Endothelial cell of umbilical vein (primary cell): ENCODE data around the gene KRT86. TPM values are rescaled to one million over a fixed set of nuclear protein-coding genes. Genes with fewer than 3 reads are reported as not detected.
"Not testable (repeated sequence)": the region's sequence is repeated elsewhere in the genome, so short reads cannot be mapped to it uniquely, and the experiment has no call there.

ENCODE experiments used
- BruUV-seq: library from RNA; stranded (reverse); fragments of 400-500 nt; replicated peaks from 2 replicates; lab custom pipeline; 2021; lab: Mats Ljungman, UMichigan
- CTCF ChIA-PET: fragments of 300-600, 350-600 bp; sonication (Branson Sonifier 250); formaldehyde crosslinking; loops from one replicate; lab custom pipeline; 2021; ENCODE audit warnings: antibody characterized with exemption, inconsistent platforms; lab: Charles Lee
- POLR2A ChIA-PET: fragments of 300-600, 350-600 bp; sonication (Branson Sonifier 250); formaldehyde crosslinking; loops from one replicate; lab custom pipeline; 2021; ENCODE audit warnings: antibody characterized with exemption, inconsistent platforms; lab: Charles Lee
- DNase-seq: peaks from one replicate; pipeline ENCODE4 v3.0.0-alpha.2; 2011; ENCODE audit warnings: low read depth, low spot score
- FAIRE-seq: peaks from 2 replicates; lab custom pipeline; 2011; peaks lifted over from hg19 to GRCh38; lab: Jason Lieb, UNC
- H2AFZ ChIP-seq: 2 replicates; pipeline ENCODE4 v1.6.0; 2012; ENCODE audit warnings: low read depth, low read length, control low read depth, inconsistent platforms
- H3K27ac ChIP-seq: 2 replicates; pipeline ENCODE4 v1.5.1; 2011; ENCODE audit warnings: low read depth, mild to moderate bottlenecking, control low read depth, low read length, moderate library complexity; ENCODE audit not compliant: insufficient read depth
- H3K27me3 ChIP-seq, 2 experiments: 2 replicates each; pipeline versions ENCODE4 v1.6.0 to v1.6.1; 2011; ENCODE audit warnings: low read length in 2 of 2, mixed read lengths in 1 of 2; ENCODE audit not compliant: control insufficient read depth in 2 of 2, insufficient read depth in 2 of 2
- H3K36me3 ChIP-seq, 2 experiments: 2 replicates in 1 of 2; 3 replicates in 1 of 2; pipeline ENCODE4 v1.5.1; 2011; ENCODE audit warnings: low read length in 2 of 2, mild to moderate bottlenecking in 1 of 2, moderate library complexity in 1 of 2; ENCODE audit not compliant: control insufficient read depth in 2 of 2, insufficient read depth in 2 of 2; ENCODE audit errors: extremely low read depth in 1 of 2
- H3K4me1 ChIP-seq: 3 replicates; pipeline ENCODE4 v1.5.1; 2011; ENCODE audit warnings: mild to moderate bottlenecking, low read length; ENCODE audit not compliant: control insufficient read depth, insufficient read depth; ENCODE audit errors: extremely low read depth
- H3K4me2 ChIP-seq: 2 replicates; pipeline ENCODE4 v1.6.1; 2011; ENCODE audit warnings: low read length, control low read depth, mixed read lengths; ENCODE audit not compliant: insufficient read depth
- H3K4me3 ChIP-seq, 3 experiments: fragments of 200-600 bp in 1 of 3; sonication (generic), shearing (Covaris generic) in 1 of 3; replicated peaks in 1 of 3; 2 replicates each; pipeline ENCODE4 v1.5.1; 2011 to 2016; ENCODE audit warnings: control low read depth in 3 of 3, low read length in 3 of 3, mild to moderate bottlenecking in 2 of 3, inconsistent platforms in 1 of 3, low read depth in 1 of 3, moderate library complexity in 1 of 3; ENCODE audit not compliant: insufficient read depth in 1 of 3
- H3K79me2 ChIP-seq: 2 replicates; pipeline ENCODE4 v1.6.0; 2012; ENCODE audit warnings: low read length, inconsistent platforms; ENCODE audit not compliant: control insufficient read depth, insufficient read depth
- H3K9ac ChIP-seq: replicated peaks from 2 replicates; pipeline ENCODE3; 2011; ENCODE audit warnings: low read length, control low read depth; ENCODE audit not compliant: insufficient read depth; ENCODE audit errors: extremely low read depth
- H3K9me1 ChIP-seq: replicated peaks from 3 replicates; pipeline ENCODE4 v1.6.0; 2011; ENCODE audit warnings: mild to moderate bottlenecking, low read length; ENCODE audit not compliant: control insufficient read depth, insufficient read depth; ENCODE audit errors: extremely low read depth
- H3K9me3 ChIP-seq: replicated peaks from 2 replicates; pipeline ENCODE4 v1.5.1; 2012; ENCODE audit warnings: low read length, inconsistent platforms; ENCODE audit not compliant: control insufficient read depth, insufficient read depth
- H4K20me1 ChIP-seq: replicated peaks from 2 replicates; pipeline ENCODE3; 2011; ENCODE audit warnings: mild to moderate bottlenecking, low read length; ENCODE audit not compliant: control insufficient read depth, insufficient read depth; ENCODE audit errors: extremely low read depth
- CTCF ChIP-seq, 2 donors: IDR thresholded peaks; 1 replicate in 1 of 2; 2 replicates in 1 of 2; pipeline ENCODE4 v1.5.1; 2011; ENCODE audit warnings: low read length in 2 of 2, mild to moderate bottlenecking in 2 of 2, moderate library complexity in 2 of 2, control low read depth in 1 of 2, inconsistent platforms in 1 of 2, low read depth in 1 of 2; ENCODE audit not compliant: insufficient read depth in 1 of 2; ENCODE audit errors: extremely low read depth in 1 of 2
- EZH2 ChIP-seq: IDR thresholded peaks from 2 replicates; pipeline ENCODE4 v1.6.1; 2012; ENCODE audit warnings: borderline replicate concordance, low read depth, mild to moderate bottlenecking, moderate library complexity, low read length, inconsistent platforms; ENCODE audit not compliant: severe bottlenecking
- FOS ChIP-seq: IDR thresholded peaks from 2 replicates; pipeline ENCODE4 v1.6.1; 2011; ENCODE audit warnings: mild to moderate bottlenecking, low read length, moderate library complexity, borderline replicate concordance; ENCODE audit not compliant: insufficient read depth
- GATA2 ChIP-seq: IDR thresholded peaks from 2 replicates; pipeline ENCODE4 v1.7.0; 2011; ENCODE audit warnings: low read depth, mild to moderate bottlenecking, moderate library complexity, mixed read lengths, low read length; ENCODE audit not compliant: insufficient read length, insufficient read depth
- JUN ChIP-seq: IDR thresholded peaks from 2 replicates; pipeline ENCODE4 v1.6.1; 2011; ENCODE audit warnings: borderline replicate concordance, low read depth; ENCODE audit not compliant: insufficient read length, insufficient read depth
- MAX ChIP-seq: IDR thresholded peaks from 2 replicates; pipeline ENCODE4 v1.6.1; 2011; ENCODE audit not compliant: insufficient read depth, insufficient read length
- MYC ChIP-seq: IDR thresholded peaks from one replicate; pipeline ENCODE4 v1.6.1; 2011; ENCODE audit warnings: mild to moderate bottlenecking, low read depth, low read length
- POLR2A ChIP-seq: IDR thresholded peaks from 2 replicates; pipeline ENCODE4 v1.6.1; 2012; ENCODE audit warnings: low read depth, mild to moderate bottlenecking, control low read depth, low read length
- POLR2AphosphoS5 ChIP-seq: IDR thresholded peaks from 2 replicates; pipeline ENCODE4 v1.6.1; 2012; ENCODE audit warnings: low read depth, mild to moderate bottlenecking, control low read depth, low read length, moderate library complexity; ENCODE audit not compliant: insufficient read depth
- dilution Hi-C: fragments of 300-500 bp; cut with MboI; formaldehyde crosslinking; loops from one replicate; pipeline ENCODE4 v1.15.0; 2019; ENCODE audit warnings: low sequenced_read_pairs; ENCODE audit not compliant: extremely low pct_ligation_motif_present
- intact Hi-C: fragments of 100-400 bp; cut with micrococcal nuclease; formaldehyde crosslinking; loops from one replicate; pipeline ENCODE4 v1.10.0; 2022
- polyA plus RNA-seq, 4 experiments: library from polyadenylated mRNA; depleted of rRNA in 3 of 4; stranded (reverse) in 3 of 4; unstranded in 1 of 4; fragments of >200 nt; gene quantifications; 2 replicates each; pipeline versions ENCODE4 v1.2.1 to v1.2.3, GENCODE V29; 2011 to 2012; ENCODE audit warnings: missing spikeins in 1 of 4
- total RNA-seq: library from RNA; stranded (reverse); gene quantifications from 2 replicates; pipeline ENCODE4 v1.2.3, GENCODE V29; 2021

KRT86 gene
- total and polyA plus RNA-seq, 2 donors (not counting 3 experiments of a cell fraction or from before 2014, with no cell fraction given): not detected

- H3K27ac ChIP-seq, H3K9me1 ChIP-seq, H3K4me2 ChIP-seq, FAIRE-seq, H3K9me3 ChIP-seq, dilution Hi-C loops, H3K9ac ChIP-seq, H3K4me1 ChIP-seq, POLR2A ChIA-PET, H4K20me1 ChIP-seq, H2AFZ ChIP-seq, H3K36me3 ChIP-seq, intact Hi-C loops, H3K4me3 ChIP-seq, H3K79me2 ChIP-seq, BruUV-seq, DNase-seq: not testable (repeated sequence)
- H3K27me3 ChIP-seq: peaks cover 9 to 15% of the 10 kb centered on the region in 2 experiments
- peak; percentile 4 to 13 for TF ChIP-seq CTCF (IDR thresholded peaks at IDR 0.05; ENCODE audit: extremely low read depth in 1 of 2, insufficient read depth in 1 of 2, low read depth in 1 of 2, low read length in 2 of 2)
- CTCF ChIA-PET: interaction anchor here (0.8 to 1.9 kb wide), 4 partner anchors 14 to 79 kb away, joined by 3 to 8 read pairs (median 4); no protein-coding TSS in a partner anchor
Observed at GRCh38 chr12:52252175-52252615, 22.2 kb upstream of the KRT86 start.

- no peak for FAIRE-seq
- dilution Hi-C loops: no loop called here
- intact Hi-C loops: no loop called here
- H2AFZ ChIP-seq: no peak overlapping the region
- CTCF ChIA-PET: interaction anchor here (0.8 to 1.9 kb wide), 2 partner anchors 75 to 78 kb away, joined by 3 to 8 read pairs; no protein-coding TSS in a partner anchor
- no peaks in the 10 kb centered on the region for H3K9me3 ChIP-seq
- TF ChIP-seq POLR2AphosphoS5 (no peak), POLR2A (no peak), MYC (no peak), EZH2 (no peak), CTCF (IDR thresholded peaks at IDR 0.05; ENCODE audit: extremely low read depth in 1 of 2, insufficient read depth in 1 of 2, low read depth in 1 of 2, low read length in 2 of 2) (no peak), JUN (no peak), FOS (no peak), MAX (no peak), GATA2 (no peak)
- H3K9me1 ChIP-seq: no peaks in the 10 kb centered on the region
- no peak overlapping the region for H3K4me3 ChIP-seq
- no peaks in the 10 kb centered on the region for H4K20me1 ChIP-seq
- no TSS peak for BruUV-seq
- H3K79me2 ChIP-seq: no peaks in the 10 kb centered on the region
- DNase-seq: no peak
- POLR2A ChIA-PET: no interaction called here
- no peaks in the 10 kb centered on the region for H3K4me1 ChIP-seq
- no peak overlapping the region for H3K27ac ChIP-seq
- H3K36me3 ChIP-seq: no peaks in the 10 kb centered on the region
- peaks cover 15 to 20% of the 10 kb centered on the region in 2 experiments for H3K27me3 ChIP-seq
- H3K4me2 ChIP-seq: no peak overlapping the region
- H3K9ac ChIP-seq: no peak overlapping the region
Observed at GRCh38 chr12:52252728-52253343, 21.6 kb upstream of the KRT86 start.
